GM19395 (cell line): ENCODE measurements around the gene LILRB4.
"Not testable (repeated sequence)": the region's sequence is repeated elsewhere in the genome, so short reads cannot be mapped to it uniquely, and the experiment has no call there.

ENCODE experiments used
- ATAC-seq: cut with Tn5 transposase; IDR thresholded peaks from one replicate; pipeline ENCODE4 v1.9.1; 2021; ENCODE audit warnings: mild to moderate bottlenecking, moderate library complexity; ENCODE audit not compliant: unreplicated experiment

LILRB4 gene

DNA sequence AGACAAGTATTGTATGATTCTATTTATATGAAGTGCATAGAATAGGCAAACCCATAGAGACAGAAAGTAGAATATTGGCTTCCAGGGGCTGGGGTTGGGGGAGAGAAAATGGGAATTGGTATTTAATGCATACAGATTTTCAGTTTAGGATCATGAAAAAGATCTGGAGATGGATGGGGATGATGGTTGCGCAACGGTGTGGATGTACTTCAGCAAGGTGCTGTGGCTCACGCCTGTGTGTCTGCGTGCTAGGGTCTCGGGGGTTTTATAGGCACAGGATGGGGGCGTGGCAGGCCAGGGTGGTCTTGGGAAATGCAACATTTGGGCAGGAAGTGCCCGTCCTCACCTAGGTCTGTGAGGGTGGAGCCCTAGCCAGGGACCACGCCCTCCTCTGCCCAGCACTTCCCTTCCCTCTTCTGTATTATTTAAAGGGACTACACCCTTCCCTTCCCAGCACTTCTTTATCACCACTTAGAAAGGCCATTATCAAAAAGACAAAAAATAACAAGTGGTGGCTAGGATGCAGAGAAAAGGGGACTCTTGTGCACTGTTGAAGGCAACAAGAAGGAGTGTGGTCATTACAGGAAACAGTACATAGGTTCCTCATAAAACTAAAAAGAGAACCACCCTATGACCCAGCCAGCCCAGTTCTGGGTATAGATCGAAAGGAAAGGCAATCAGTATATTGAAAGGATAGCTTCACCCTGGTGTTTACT lies 29.0 kb downstream of the LILRB4 start:
- ATAC-seq = no peak

DNA sequence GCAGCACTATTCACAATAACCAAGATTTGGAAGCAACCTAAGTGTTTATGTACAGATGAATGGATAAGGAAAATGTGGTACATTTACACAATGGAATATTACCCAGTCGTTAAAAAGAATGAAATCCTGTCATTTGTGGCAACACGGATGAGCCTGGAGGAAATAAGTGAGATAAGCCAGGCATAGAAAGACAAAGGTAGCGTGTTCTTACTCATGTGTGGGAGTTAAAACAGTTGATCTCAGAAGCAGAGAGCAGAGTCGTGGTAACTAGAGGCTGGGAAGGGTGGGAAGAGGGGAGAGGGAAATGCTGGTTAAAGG lies 29.5 kb downstream of the LILRB4 start:
- ATAC-seq = no peak

DNA sequence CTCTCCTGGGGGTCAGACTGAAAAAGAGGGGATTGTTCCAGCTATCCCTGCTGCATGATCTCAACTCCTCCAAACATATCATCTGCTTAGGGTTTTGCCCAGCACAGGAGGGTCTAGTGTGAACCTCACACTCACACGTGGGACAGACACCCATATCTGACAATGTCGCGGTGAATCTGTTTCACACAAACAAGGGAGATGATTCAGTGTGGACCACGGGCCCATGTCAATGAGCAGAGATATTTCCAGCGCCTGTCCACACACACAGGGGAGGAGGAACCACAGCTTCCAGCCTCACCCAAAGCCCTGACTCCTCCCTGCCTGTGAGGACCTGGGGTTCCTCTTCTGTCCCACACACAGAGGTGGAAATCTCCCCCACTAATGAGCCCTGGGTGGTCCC lies 31.9 kb downstream of the LILRB4 start:
- no peak for ATAC-seq

DNA sequence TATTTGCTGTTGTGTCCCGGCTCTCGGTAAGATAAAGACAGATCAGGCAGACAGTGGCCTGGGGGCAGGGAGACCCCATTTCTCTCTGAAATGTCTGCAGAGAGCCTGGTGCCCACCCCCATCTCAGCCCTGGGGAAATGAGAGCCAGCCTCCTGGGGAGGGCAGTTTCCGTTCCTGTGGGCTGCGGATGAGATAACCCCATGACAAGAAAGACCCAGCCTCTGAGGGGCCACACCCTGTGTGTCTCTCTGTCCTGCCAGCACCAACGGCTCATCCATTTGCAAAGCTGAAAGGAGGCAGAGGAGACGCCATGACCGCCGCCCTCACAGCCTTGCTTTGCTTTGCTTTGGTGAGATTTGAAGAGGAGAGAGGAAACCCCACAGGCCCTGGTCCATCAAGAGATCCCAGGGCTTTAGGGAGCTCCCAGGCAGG lies 33.3 kb downstream of the LILRB4 start:
- ATAC-seq = no peak

DNA sequence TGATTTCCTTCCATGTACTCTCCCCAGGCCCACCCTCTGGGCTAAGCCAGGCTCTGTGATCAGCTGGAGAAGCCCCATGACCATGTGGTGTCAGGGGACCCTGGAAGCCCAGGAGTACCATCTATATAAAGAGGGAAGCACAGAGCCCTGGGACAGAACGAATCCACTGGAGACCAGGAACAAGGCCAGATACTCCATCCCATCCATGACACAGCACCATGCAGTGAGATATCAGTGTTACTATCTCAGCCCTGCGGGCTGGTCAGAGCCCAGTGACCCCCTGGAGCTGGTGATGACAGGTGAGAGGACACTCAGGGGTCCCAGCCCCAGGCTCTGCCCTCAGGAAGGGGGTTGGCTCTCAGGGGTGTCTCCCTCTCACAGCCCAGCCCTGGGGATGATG lies 34.0 kb downstream of the LILRB4 start:
- ATAC-seq = no peak

GRCh38 chr19:54697716-54698115 lies 34.9 kb downstream of the LILRB4 start:
- not testable (repeated sequence) for ATAC-seq

- no peak for ATAC-seq
Observed at GRCh38 chr19:54704928-54705327, 42.1 kb downstream of the LILRB4 start.

DNA sequence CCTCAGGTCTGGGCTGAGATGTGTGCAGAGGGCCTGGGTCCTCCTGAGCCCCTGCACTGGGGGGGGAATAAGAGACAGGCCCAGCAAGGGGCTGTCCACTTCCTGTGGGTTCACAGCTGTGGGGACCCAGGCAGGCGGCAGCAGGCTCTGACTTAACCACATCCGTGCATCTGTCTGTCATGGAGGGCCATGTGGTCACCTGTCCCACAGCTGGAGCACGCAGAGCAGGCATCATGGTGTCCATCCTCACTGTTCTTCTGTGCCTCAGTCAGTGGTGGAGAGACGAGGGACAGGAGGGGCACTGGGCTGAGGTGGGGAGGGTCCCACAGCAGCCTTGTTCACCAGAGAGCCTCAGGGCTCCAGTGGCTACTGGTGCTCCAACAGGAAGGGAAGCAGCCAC lies 45.2 kb downstream of the LILRB4 start:
- ATAC-seq = no peak

- no peak for ATAC-seq
Observed at GRCh38 chr19:54708781-54709180, 46.0 kb downstream of the LILRB4 start.

DNA sequence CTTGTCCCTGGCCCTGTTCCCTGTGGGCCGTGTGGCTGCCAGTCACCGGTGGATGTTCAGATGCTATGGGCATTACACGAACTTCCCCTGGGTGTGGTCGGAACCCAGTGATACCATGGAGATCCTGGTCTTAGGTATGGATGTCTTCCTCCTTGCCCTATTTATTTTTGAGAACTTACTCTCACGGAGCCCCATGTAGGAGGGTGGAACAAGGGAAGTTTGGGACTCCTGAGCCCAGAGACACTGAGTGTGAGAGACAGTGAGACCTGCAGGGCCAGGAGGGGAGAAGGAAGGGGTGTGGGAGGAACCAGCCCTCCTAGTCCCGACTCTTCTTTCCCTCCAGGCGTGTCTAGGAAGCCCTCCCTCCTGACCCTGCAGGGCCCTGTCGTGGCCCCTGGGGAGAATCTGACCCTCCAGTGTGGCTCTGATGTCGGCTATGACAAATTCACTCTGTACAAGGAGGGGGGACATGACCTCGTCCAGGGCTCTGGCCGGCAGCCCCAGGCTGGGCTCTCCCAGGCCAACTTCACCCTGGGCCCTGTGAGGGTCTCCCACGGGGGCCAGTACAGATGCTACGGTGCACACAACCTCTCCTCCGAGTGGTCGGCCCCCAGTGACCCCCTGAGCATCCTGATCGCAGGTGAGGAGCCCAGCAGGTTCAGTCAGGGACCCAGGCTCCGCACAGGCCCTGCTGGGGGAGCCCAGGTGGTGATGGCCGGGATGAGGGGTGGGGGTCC lies 46.6 kb downstream of the LILRB4 start:
- no peak for ATAC-seq

- ATAC-seq = not testable (repeated sequence)
Observed at GRCh38 chr19:54709956-54710355, 47.2 kb downstream of the LILRB4 start.
